Dendritic cell treated with granulocyte-macrophage colony-stimulating factor and Interleukin-4, amounts not matched to agents 40 ng/mL and 50 ng/mL, for 4 days (primary cell): ENCODE measurements around the gene ZBTB6.
"Not testable (repeated sequence)": the region's sequence is repeated elsewhere in the genome, so short reads cannot be mapped to it uniquely, and the experiment has no call there.

Experiments used
- H3K27ac Mint-ChIP-seq: one replicate; pipeline ENCODE4 v1.8.0; 2022; ENCODE audit warnings: mild to moderate bottlenecking, mixed read lengths
- H3K27me3 Mint-ChIP-seq: one replicate; pipeline ENCODE4 v1.8.0; 2022; ENCODE audit warnings: mild to moderate bottlenecking, mixed read lengths
- H3K36me3 Mint-ChIP-seq: one replicate; pipeline ENCODE4 v1.8.0; 2022; ENCODE audit warnings: low read depth, mixed read lengths
- H3K4me1 Mint-ChIP-seq: one replicate; pipeline ENCODE4 v1.8.0; 2022; ENCODE audit warnings: low read depth, mixed read lengths
- H3K4me3 Mint-ChIP-seq: one replicate; pipeline ENCODE4 v1.8.0; 2022; ENCODE audit warnings: mild to moderate bottlenecking, moderate library complexity, mixed read lengths
- H3K9me3 Mint-ChIP-seq: one replicate; pipeline ENCODE4 v1.8.0; 2022; ENCODE audit warnings: mixed read lengths
- intact Hi-C: fragments of 100-400 bp; cut with micrococcal nuclease; formaldehyde crosslinking; loops from one replicate; pipeline ENCODE4 v1.15.0; 2022

Gene ZBTB6

GRCh38 chr9:122940454-122940748, 27.3 kb upstream of the ZBTB6 start:
- Mint-ChIP-seq H3K4me1 (peaks cover 60% of the 10 kb centered on the region), H3K27me3 (no peaks in the 10 kb centered on the region), H3K9me3 (no peaks in the 10 kb centered on the region), H3K27ac (peak overlapping the region; percentile 95), H3K4me3 (peak overlapping the region; percentile 97), H3K36me3 (peaks cover 55% of the 10 kb centered on the region)
- intact Hi-C loops, result loop anchor here (2.0 kb wide), 1 partner anchor 36 kb away; the partner anchor contains the start of gene RC3H2

- Mint-ChIP-seq H3K4me1 (peaks cover 56% of the 10 kb centered on the region), H3K9me3 (no peaks in the 10 kb centered on the region), H3K4me3 (peak overlapping the region; percentile 67), H3K36me3 (peaks cover 57% of the 10 kb centered on the region), H3K27me3 (no peaks in the 10 kb centered on the region), H3K27ac (peak overlapping the region; percentile 95)
- intact Hi-C loops, result no loop called here
Measured at GRCh38 chr9:122939601-122940000, 26.5 kb upstream of the ZBTB6 start.

- no peak overlapping the region for H3K4me3 Mint-ChIP-seq
- H3K9me3 Mint-ChIP-seq, result no peaks in the 10 kb centered on the region
- intact Hi-C loops, result no loop called here
- peaks cover 54% of the 10 kb centered on the region for H3K36me3 Mint-ChIP-seq
- no peaks in the 10 kb centered on the region for H3K27me3 Mint-ChIP-seq
- no peak overlapping the region for H3K27ac Mint-ChIP-seq
- H3K4me1 Mint-ChIP-seq, result peaks cover 44% of the 10 kb centered on the region
Measured at GRCh38 chr9:122936883-122937282, 23.8 kb upstream of the ZBTB6 start.

- peaks cover 54% of the 10 kb centered on the region for H3K36me3 Mint-ChIP-seq
- H3K27ac Mint-ChIP-seq, result no peak overlapping the region
- no peak overlapping the region for H3K4me3 Mint-ChIP-seq
- no peaks in the 10 kb centered on the region for H3K9me3 Mint-ChIP-seq
- intact Hi-C loops, result no loop called here
- H3K27me3 Mint-ChIP-seq, result no peaks in the 10 kb centered on the region
- H3K4me1 Mint-ChIP-seq, result peaks cover 40% of the 10 kb centered on the region
Measured at GRCh38 chr9:122936464-122936863, 23.3 kb upstream of the ZBTB6 start.

- H3K36me3 Mint-ChIP-seq, result peaks cover 36% of the 10 kb centered on the region
- H3K27ac Mint-ChIP-seq, result no peak within 1 kb of the TSS
- H3K9me3 Mint-ChIP-seq, result no peaks in the 10 kb centered on the region
- intact Hi-C loops, result loop anchor here (1.0 to 2.0 kb wide), 3 partner anchors 10 to 27 kb away; partner anchors contain the start of genes RABGAP1, RC3H2 and ZBTB6
- no peaks in the 10 kb centered on the region for H3K27me3 Mint-ChIP-seq
- H3K4me1 Mint-ChIP-seq, result peaks cover 14% of the 10 kb centered on the region
- H3K4me3 Mint-ChIP-seq, result no peak within 1 kb of the TSS
Measured at GRCh38 chr9:122931226-122932121, 18.4 kb upstream of the ZBTB6 start, which contains the start of gene ZBTB26. Gene ZBTB26, minus strand, starts transcription at chr9:122931512. Its CDS starts 11,578 bp downstream, at chr9:122919934.

GRCh38 chr9:122930541-122931225, 17.6 kb upstream of the ZBTB6 start:
- no peaks in the 10 kb centered on the region for H3K9me3 Mint-ChIP-seq

GRCh38 chr9:122929796-122930354, 16.8 kb upstream of the ZBTB6 start:
- no peaks in the 10 kb centered on the region for H3K27me3 Mint-ChIP-seq
- intact Hi-C loops, result loop anchor here (2.0 kb wide), 1 partner anchor 25 kb away; the partner anchor contains the start of gene RC3H2
- H3K36me3 Mint-ChIP-seq, result peaks cover 20% of the 10 kb centered on the region
- H3K4me1 Mint-ChIP-seq, result peaks cover 14% of the 10 kb centered on the region
- H3K27ac Mint-ChIP-seq, result no peak overlapping the region
- no peaks in the 10 kb centered on the region for H3K9me3 Mint-ChIP-seq
- no peak overlapping the region for H3K4me3 Mint-ChIP-seq

More at GRCh38 chr9:122930541-122931225, 17.6 kb upstream of the ZBTB6 start:
- intact Hi-C loops, result loop anchor here (1.0 to 2.0 kb wide), 3 partner anchors 11 to 26 kb away; partner anchors contain the start of genes RABGAP1, RC3H2 and ZBTB6
- H3K27ac Mint-ChIP-seq, result no peak overlapping the region
- no peaks in the 10 kb centered on the region for H3K27me3 Mint-ChIP-seq
- H3K36me3 Mint-ChIP-seq, result peaks cover 28% of the 10 kb centered on the region
- no peak overlapping the region for H3K4me3 Mint-ChIP-seq
- H3K4me1 Mint-ChIP-seq, result peaks cover 14% of the 10 kb centered on the region

- peaks cover 38% of the 10 kb centered on the region for H3K36me3 Mint-ChIP-seq
- no peaks in the 10 kb centered on the region for H3K27me3 Mint-ChIP-seq
- no peaks in the 10 kb centered on the region for H3K9me3 Mint-ChIP-seq
- H3K27ac Mint-ChIP-seq, result peak overlapping the region; percentile 22
- intact Hi-C loops, result no loop called here
- no peak overlapping the region for H3K4me3 Mint-ChIP-seq
- H3K4me1 Mint-ChIP-seq, result peaks cover 20% of the 10 kb centered on the region
Measured at GRCh38 chr9:122923947-122924346, 10.8 kb upstream of the ZBTB6 start.

- H3K4me3 Mint-ChIP-seq, result no peak overlapping the region
- intact Hi-C loops, result no loop called here
- peaks cover 27% of the 10 kb centered on the region for H3K4me1 Mint-ChIP-seq
- H3K9me3 Mint-ChIP-seq, result no peaks in the 10 kb centered on the region
- no peaks in the 10 kb centered on the region for H3K27me3 Mint-ChIP-seq
- H3K36me3 Mint-ChIP-seq, result peaks cover 51% of the 10 kb centered on the region
- H3K27ac Mint-ChIP-seq, result no peak overlapping the region
Measured at GRCh38 chr9:122922713-122923112, 9.6 kb upstream of the ZBTB6 start.

- Mint-ChIP-seq H3K4me1 (peaks cover 19% of the 10 kb centered on the region), H3K9me3 (no peaks in the 10 kb centered on the region), H3K27ac (no peak overlapping the region), H3K4me3 (no peak overlapping the region), H3K36me3 (peaks cover 66% of the 10 kb centered on the region), H3K27me3 (no peaks in the 10 kb centered on the region)
- intact Hi-C loops, result no loop called here
Measured at GRCh38 chr9:122918310-122918709, 5.2 kb upstream of the ZBTB6 start.

- intact Hi-C loops, result no loop called here
- Mint-ChIP-seq H3K4me1 (peaks cover 26% of the 10 kb centered on the region), H3K9me3 (no peaks in the 10 kb centered on the region), H3K27ac (peak overlapping the region; percentile 98), H3K27me3 (no peaks in the 10 kb centered on the region), H3K36me3 (peaks cover 63% of the 10 kb centered on the region), H3K4me3 (peak overlapping the region; percentile 99)
Measured at GRCh38 chr9:122912671-122912963, 506 bp downstream of the ZBTB6 start.

- H3K27ac Mint-ChIP-seq, H3K9me3 Mint-ChIP-seq, H3K4me1 Mint-ChIP-seq, H3K27me3 Mint-ChIP-seq, H3K4me3 Mint-ChIP-seq: not testable (repeated sequence)
- intact Hi-C loops, result loop anchor here (5.0 kb wide), 1 partner anchor 814 kb away; the partner anchor contains the start of gene TTLL11
- H3K36me3 Mint-ChIP-seq, result peaks cover 44% of the 10 kb centered on the region
Measured at GRCh38 chr9:122906122-122906521, 7.0 kb downstream of the ZBTB6 start.

GRCh38 chr9:122904823-122905710, 8.1 kb downstream of the ZBTB6 start, which contains the start of gene RC3H2:
Gene RC3H2, minus strand, starts transcription at chr9:122905359. Its CDS starts 7,850 bp downstream, at chr9:122897509.
- H3K27me3 Mint-ChIP-seq, result no peaks in the 10 kb centered on the region
- H3K9me3 Mint-ChIP-seq, result no peaks in the 10 kb centered on the region
- peak within 1 kb of the TSS; percentile 87 for H3K27ac Mint-ChIP-seq
- H3K36me3 Mint-ChIP-seq, result peaks cover 35% of the 10 kb centered on the region
- H3K4me3 Mint-ChIP-seq, result peak within 1 kb of the TSS; percentile 86
- intact Hi-C loops, result loop anchor here (1.0 to 5.0 kb wide), 5 partner anchors 8 to 813 kb away; partner anchors contain the start of genes RABGAP1, TTLL11, ZBTB26 and ZBTB6
- peaks cover 7% of the 10 kb centered on the region for H3K4me1 Mint-ChIP-seq
